K562 (cell line): ENCODE data around the gene IGLL1. TPM values are rescaled to one million over a fixed set of nuclear protein-coding genes. Genes with fewer than 3 reads are reported as not detected.

Experiments
- ATAC-seq: fragments of 200-7000 bp; cut with Tn5 transposase; 3 replicates; pipeline ENCODE4 v1.9.1; 2020; ENCODE audit warnings: moderate library complexity
- BruUV-seq: library from RNA; stranded (reverse); fragments of 400-500 nt; replicated peaks from 2 replicates; lab custom pipeline; 2021; lab: Mats Ljungman, UMichigan
- CTCF ChIA-PET: fragments of 300-600 bp; formaldehyde crosslinking; extraction: SDS; loops from one replicate; lab custom pipeline; 2021; ENCODE audit warnings: low intra/inter-chr PET ratio; lab: Yijun Ruan, JAX
- POLR2A ChIA-PET: fragments of 300-600, 350-650 bp; sonication (Branson Sonifier 250); formaldehyde crosslinking; extraction: SDS; loops from one replicate; lab custom pipeline; 2021; ENCODE audit warnings: antibody characterized with exemption, inconsistent platforms; lab: Yijun Ruan, JAX
- DNase-seq, 4 experiments: peaks; one replicate each; pipeline versions ENCODE4 v3.0.0 to v3.0.0-alpha.2; 2011 to 2018; ENCODE audit warnings: low spot score in 3 of 4, mixed read lengths in 3 of 4; ENCODE audit errors: extremely low read depth in 1 of 4
- FAIRE-seq: peaks from 2 replicates; lab custom pipeline; 2011; peaks lifted over from hg19 to GRCh38; lab: Jason Lieb, UNC
- H2AFZ ChIP-seq: 2 replicates; pipeline ENCODE4 v1.6.0; 2011; ENCODE audit warnings: low read depth, low read length, control low read depth, inconsistent platforms
- H3K27ac ChIP-seq: fragments of 200-600 bp; 3 replicates; pipeline ENCODE4 v1.8.0; 2011; ENCODE audit warnings: low read depth, mild to moderate bottlenecking, control low read depth, inconsistent platforms, low read length, moderate library complexity, mixed read lengths; ENCODE audit errors: extremely low read depth
- H3K27me3 ChIP-seq, 2 experiments: fragments of 300-600 bp in 1 of 2; 2 replicates in 1 of 2; 3 replicates in 1 of 2; pipeline versions ENCODE4 v1.6.0 to v1.8.0; 2011; ENCODE audit warnings: inconsistent platforms in 2 of 2, low read length in 2 of 2, mild to moderate bottlenecking in 1 of 2, mixed read lengths in 1 of 2, moderate library complexity in 1 of 2; ENCODE audit not compliant: control insufficient read depth in 2 of 2, insufficient read depth in 2 of 2
- H3K36me3 ChIP-seq: fragments of 300-600 bp; 3 replicates; pipeline ENCODE4 v1.8.0; 2011; ENCODE audit warnings: mild to moderate bottlenecking, low read length, inconsistent platforms; ENCODE audit not compliant: control insufficient read depth, insufficient read depth
- H3K4me1 ChIP-seq, 2 experiments: fragments of 200-600 bp in 1 of 2; replicated peaks in 1 of 2; 2 replicates in 1 of 2; 3 replicates in 1 of 2; pipeline versions ENCODE4 v1.5.1 to v1.8.0; 2011; ENCODE audit warnings: inconsistent platforms in 2 of 2, low read length in 2 of 2, mild to moderate bottlenecking in 1 of 2, mixed read lengths in 1 of 2, moderate library complexity in 1 of 2; ENCODE audit not compliant: control insufficient read depth in 2 of 2, insufficient read depth in 2 of 2
- H3K4me2 ChIP-seq: 2 replicates; pipeline ENCODE4 v1.6.1; 2011; ENCODE audit warnings: low read length, control low read depth, inconsistent platforms, mixed read lengths; ENCODE audit not compliant: insufficient read depth
- H3K4me3 ChIP-seq: fragments of 200-600 bp; sonication (generic), shearing (Covaris generic); 2 replicates; pipeline ENCODE4 v1.5.1; 2016; ENCODE audit warnings: control low read depth, inconsistent platforms
- H3K79me2 ChIP-seq: fragments of 200-600 bp; 3 replicates; pipeline ENCODE4 v1.8.0; 2011; ENCODE audit warnings: low read length, inconsistent platforms; ENCODE audit not compliant: control insufficient read depth, insufficient read depth
- H3K9ac ChIP-seq, 2 experiments: 2 replicates each; pipeline versions ENCODE4 v1.6.0 to v1.6.1; 2011; ENCODE audit warnings: low read depth in 2 of 2, low read length in 2 of 2, control low read depth in 1 of 2, inconsistent platforms in 1 of 2, mild to moderate bottlenecking in 1 of 2, mixed read lengths in 1 of 2; ENCODE audit not compliant: insufficient read depth in 1 of 2
- H3K9me1 ChIP-seq: one replicate; pipeline ENCODE4 v1.6.0; 2011; ENCODE audit warnings: inconsistent platforms, mild to moderate bottlenecking, low read length, moderate library complexity; ENCODE audit not compliant: control insufficient read depth, insufficient read depth
- H3K9me3 ChIP-seq: replicated peaks from 2 replicates; pipeline ENCODE4 v1.5.1; 2011; ENCODE audit warnings: low read depth, low read length, inconsistent platforms; ENCODE audit not compliant: control insufficient read depth, insufficient read depth
- H4K20me1 ChIP-seq: replicated peaks from 2 replicates; pipeline ENCODE4 v1.6.1; 2011; ENCODE audit warnings: low read length, inconsistent platforms, mixed read lengths; ENCODE audit not compliant: control insufficient read depth, insufficient read depth
- CBFA2T3 ChIP-seq: fragments of 450-650 bp; IDR thresholded peaks from 2 replicates; pipeline ENCODE4 v1.6.1; 2017
- ELK1 ChIP-seq: sonication (generic); formaldehyde crosslinking; IDR thresholded peaks from 2 replicates; pipeline ENCODE4 v1.8.1; 2022; ENCODE audit warnings: missing genetic modification reagents
- KAT2B ChIP-seq: IDR thresholded peaks from one replicate; pipeline ENCODE4 v1.6.1; 2012; ENCODE audit warnings: low read depth, mild to moderate bottlenecking, control low read depth, inconsistent platforms, low read length, moderate library complexity
- POU5F1 ChIP-seq: fragments of 150-350 bp; IDR thresholded peaks from 2 replicates; pipeline ENCODE4 v1.6.1; 2014; ENCODE audit warnings: borderline replicate concordance, low read length, low read depth, mild to moderate bottlenecking; ENCODE audit not compliant: partially characterized antibody
- TFAM ChIP-seq: fragments of 250-450 bp; sonication (Bioruptor Pico); conservative IDR thresholded peaks from 2 replicates; pipeline ENCODE4 v1.5.0; 2021; ENCODE audit warnings: mild to moderate bottlenecking, moderate library complexity
- TOE1 ChIP-seq, 2 experiments: fragments of 450-650 bp in 1 of 2; sonication (generic) in 1 of 2; formaldehyde crosslinking in 1 of 2; IDR thresholded peaks; 2 replicates each; pipeline versions ENCODE4 v1.7.1 to v1.8.0; 2016 to 2022; ENCODE audit warnings: borderline replicate concordance in 2 of 2, mild to moderate bottlenecking in 2 of 2, antibody characterized with exemption in 1 of 2, inconsistent platforms in 1 of 2, low read depth in 1 of 2, missing genetic modification reagents in 1 of 2, moderate library complexity in 1 of 2
- ZBTB26 ChIP-seq: fragments of 450-650 bp; formaldehyde crosslinking; IDR thresholded peaks from 2 replicates; pipeline ENCODE4 v1.4.0; 2022; ENCODE audit warnings: missing genetic modification characterization
- ZBTB8A ChIP-seq: fragments of 450-650 bp; IDR thresholded peaks from 2 replicates; pipeline ENCODE4 v1.6.1; 2018; ENCODE audit warnings: mild to moderate bottlenecking, moderate library complexity; ENCODE audit not compliant: partially characterized antibody
- ZC3H8 ChIP-seq: fragments of 450-650 bp; IDR thresholded peaks from 2 replicates; pipeline ENCODE4 v1.6.1; 2017
- ZNF224 ChIP-seq: sonication (generic); formaldehyde crosslinking; IDR thresholded peaks from 2 replicates; pipeline ENCODE4 v1.8.0; 2022; ENCODE audit warnings: mild to moderate bottlenecking, missing genetic modification reagents
- ZNF512 ChIP-seq: IDR thresholded peaks from 2 replicates; pipeline ENCODE4 v1.6.1; 2016; ENCODE audit warnings: missing genetic modification characterization, missing compliant biosample characterization
- WGBS: fragments of 100-300 bp; shearing (Covaris generic); methylation state at CpG from one replicate; pipeline ENCODE4 v1.1.6; 2016; ENCODE audit warnings: low coverage, mixed read lengths; ENCODE audit not compliant: insufficient coverage; ENCODE audit errors: missing lambda C conversion rate; 5-methylcytosine and 5-hydroxymethylcytosine counted together
- in situ Hi-C: fragments of 300-500 bp; cut with MboI; formaldehyde crosslinking; loops from 4 replicates; pipeline ENCODE4 v1.15.0; 2018; ENCODE audit warnings: inconsistent platforms, mixed read lengths
- intact Hi-C: fragments of 100-400 bp; cut with micrococcal nuclease; formaldehyde crosslinking; loops from 2 replicates; pipeline ENCODE4 v1.14.2; 2022
- polyA plus RNA-seq, 8 experiments: library from polyadenylated mRNA; depleted of rRNA in 4 of 8; stranded (reverse) in 5 of 8; unstranded in 3 of 8; fragments of >200 nt; fragmentation: Nextera tagmentation in 2 of 8; fragmentation: Illumina TruSeq in 1 of 8; extraction: Ambion mirVana in 2 of 8; extraction: Trizol in 1 of 8; gene quantifications; 2 replicates each; pipeline versions ENCODE4 v1.2.1 to v1.2.3, GENCODE V29; 2011 to 2014; ENCODE audit warnings: inconsistent platforms in 1 of 8, missing spikeins in 1 of 8
- total RNA-seq, 7 experiments: library from RNA; depleted of rRNA in 6 of 7; stranded (reverse); fragments of >200 nt in 6 of 7; fragmentation: Illumina TruSeq in 2 of 7; extraction: Trizol in 2 of 7; gene quantifications; 2 replicates each; pipeline versions ENCODE4 v1.2.1 to v1.2.3, GENCODE V29; 2011 to 2021; ENCODE audit warnings: low replicate concordance in 1 of 7

Gene IGLL1
- total and polyA plus RNA-seq, 9 of the 15 experiments (the other 6 are each of a cell fraction or from before 2014, with no cell fraction given): 0.10 to 0.32 (median 0.20) TPM; not detected in 6

GRCh38 chr22:23583153-23583552 is 3.1 kb upstream of the IGLL1 start:
- no TSS peak for BruUV-seq
- intact Hi-C loops (no loop called here), in situ Hi-C loops (loop anchor here (25.0 kb wide), 2 partner anchors 421 to 621 kb away; no protein-coding TSS in a partner anchor)
- Histone ChIP-seq H4K20me1 (no peaks in the 10 kb centered on the region), H3K4me2 (no peak overlapping the region), H3K9ac (no peak overlapping the region), H3K79me2 (no peaks in the 10 kb centered on the region), H3K27ac (no peak overlapping the region), H3K4me3 (no peak overlapping the region), H3K36me3 (no peaks in the 10 kb centered on the region), H2AFZ (no peak overlapping the region), H3K9me3 (no peaks in the 10 kb centered on the region), H3K4me1 (peaks cover 0 to 12% of the 10 kb centered on the region in 2 experiments; a peak in 2 of 5 replicates), H3K27me3 (peaks cover 0 to 4% of the 10 kb centered on the region in 2 experiments; a peak in 2 of 5 replicates), H3K9me1 (no peaks in the 10 kb centered on the region)
- 1% methylated on average over 6 of the region's 7 CpGs for WGBS
- ChIA-PET POLR2A (interaction anchor here (0.6 kb wide), 1 partner anchor 11 kb away, joined by 3 read pairs; no protein-coding TSS in a partner anchor), CTCF (no interaction called here)
- ATAC-seq (no peak), FAIRE-seq (no peak), DNase-seq (no peak)
- TF ChIP-seq TFAM (CRISPR knock-in tag) (no peak), ZBTB8A (no peak), CBFA2T3 (no peak), ZC3H8 (no peak), ZNF224 (CRISPR knock-in tag) (no peak), POU5F1 (no peak), TOE1 (IDR thresholded peaks at IDR 0.05; ENCODE audit: borderline replicate concordance) (no peak), TOE1 (CRISPR knock-in tag; IDR thresholded peaks at IDR 0.05; ENCODE audit: borderline replicate concordance, low read depth) (no peak), ELK1 (CRISPR knock-in tag) (no peak), KAT2B (no peak), ZNF512 (no peak), ZBTB26 (no peak)
